Endothelial cell of umbilical vein (primary cell): ENCODE data around the gene AP3S2. TPM values are rescaled to one million over a fixed set of nuclear protein-coding genes. Genes with fewer than 3 reads are reported as not detected.

Experiments used
- BruUV-seq: library from RNA; stranded (reverse); fragments of 400-500 nt; replicated peaks from 2 replicates; lab custom pipeline; 2021; lab: Mats Ljungman, UMichigan
- CTCF ChIA-PET: fragments of 300-600, 350-600 bp; sonication (Branson Sonifier 250); formaldehyde crosslinking; loops from one replicate; lab custom pipeline; 2021; ENCODE audit warnings: antibody characterized with exemption, inconsistent platforms; lab: Charles Lee
- POLR2A ChIA-PET: fragments of 300-600, 350-600 bp; sonication (Branson Sonifier 250); formaldehyde crosslinking; loops from one replicate; lab custom pipeline; 2021; ENCODE audit warnings: antibody characterized with exemption, inconsistent platforms; lab: Charles Lee
- DNase-seq: peaks from one replicate; pipeline ENCODE4 v3.0.0-alpha.2; 2011; ENCODE audit warnings: low read depth, low spot score
- FAIRE-seq: peaks from 2 replicates; lab custom pipeline; 2011; peaks lifted over from hg19 to GRCh38; lab: Jason Lieb, UNC
- H2AFZ ChIP-seq: 2 replicates; pipeline ENCODE4 v1.6.0; 2012; ENCODE audit warnings: low read depth, low read length, control low read depth, inconsistent platforms
- H3K27ac ChIP-seq: 2 replicates; pipeline ENCODE4 v1.5.1; 2011; ENCODE audit warnings: low read depth, mild to moderate bottlenecking, control low read depth, low read length, moderate library complexity; ENCODE audit not compliant: insufficient read depth
- H3K27me3 ChIP-seq, 2 experiments: 2 replicates each; pipeline versions ENCODE4 v1.6.0 to v1.6.1; 2011; ENCODE audit warnings: low read length in 2 of 2, mixed read lengths in 1 of 2; ENCODE audit not compliant: control insufficient read depth in 2 of 2, insufficient read depth in 2 of 2
- H3K36me3 ChIP-seq, 2 experiments: 2 replicates in 1 of 2; 3 replicates in 1 of 2; pipeline ENCODE4 v1.5.1; 2011; ENCODE audit warnings: low read length in 2 of 2, mild to moderate bottlenecking in 1 of 2, moderate library complexity in 1 of 2; ENCODE audit not compliant: control insufficient read depth in 2 of 2, insufficient read depth in 2 of 2; ENCODE audit errors: extremely low read depth in 1 of 2
- H3K4me1 ChIP-seq: 3 replicates; pipeline ENCODE4 v1.5.1; 2011; ENCODE audit warnings: mild to moderate bottlenecking, low read length; ENCODE audit not compliant: control insufficient read depth, insufficient read depth; ENCODE audit errors: extremely low read depth
- H3K4me2 ChIP-seq: 2 replicates; pipeline ENCODE4 v1.6.1; 2011; ENCODE audit warnings: low read length, control low read depth, mixed read lengths; ENCODE audit not compliant: insufficient read depth
- H3K4me3 ChIP-seq, 3 experiments: fragments of 200-600 bp in 1 of 3; sonication (generic), shearing (Covaris generic) in 1 of 3; replicated peaks in 1 of 3; 2 replicates each; pipeline ENCODE4 v1.5.1; 2011 to 2016; ENCODE audit warnings: control low read depth in 3 of 3, low read length in 3 of 3, mild to moderate bottlenecking in 2 of 3, inconsistent platforms in 1 of 3, low read depth in 1 of 3, moderate library complexity in 1 of 3; ENCODE audit not compliant: insufficient read depth in 1 of 3
- H3K79me2 ChIP-seq: 2 replicates; pipeline ENCODE4 v1.6.0; 2012; ENCODE audit warnings: low read length, inconsistent platforms; ENCODE audit not compliant: control insufficient read depth, insufficient read depth
- H3K9ac ChIP-seq: replicated peaks from 2 replicates; pipeline ENCODE3; 2011; ENCODE audit warnings: low read length, control low read depth; ENCODE audit not compliant: insufficient read depth; ENCODE audit errors: extremely low read depth
- H3K9me1 ChIP-seq: replicated peaks from 3 replicates; pipeline ENCODE4 v1.6.0; 2011; ENCODE audit warnings: mild to moderate bottlenecking, low read length; ENCODE audit not compliant: control insufficient read depth, insufficient read depth; ENCODE audit errors: extremely low read depth
- H3K9me3 ChIP-seq: replicated peaks from 2 replicates; pipeline ENCODE4 v1.5.1; 2012; ENCODE audit warnings: low read length, inconsistent platforms; ENCODE audit not compliant: control insufficient read depth, insufficient read depth
- H4K20me1 ChIP-seq: replicated peaks from 2 replicates; pipeline ENCODE3; 2011; ENCODE audit warnings: mild to moderate bottlenecking, low read length; ENCODE audit not compliant: control insufficient read depth, insufficient read depth; ENCODE audit errors: extremely low read depth
- FOS ChIP-seq: IDR thresholded peaks from 2 replicates; pipeline ENCODE4 v1.6.1; 2011; ENCODE audit warnings: mild to moderate bottlenecking, low read length, moderate library complexity, borderline replicate concordance; ENCODE audit not compliant: insufficient read depth
- MYC ChIP-seq: IDR thresholded peaks from one replicate; pipeline ENCODE4 v1.6.1; 2011; ENCODE audit warnings: mild to moderate bottlenecking, low read depth, low read length
- POLR2AphosphoS5 ChIP-seq: IDR thresholded peaks from 2 replicates; pipeline ENCODE4 v1.6.1; 2012; ENCODE audit warnings: low read depth, mild to moderate bottlenecking, control low read depth, low read length, moderate library complexity; ENCODE audit not compliant: insufficient read depth
- dilution Hi-C: fragments of 300-500 bp; cut with MboI; formaldehyde crosslinking; loops from one replicate; pipeline ENCODE4 v1.15.0; 2019; ENCODE audit warnings: low sequenced_read_pairs; ENCODE audit not compliant: extremely low pct_ligation_motif_present
- intact Hi-C: fragments of 100-400 bp; cut with micrococcal nuclease; formaldehyde crosslinking; loops from one replicate; pipeline ENCODE4 v1.10.0; 2022
- polyA plus RNA-seq, 4 experiments: library from polyadenylated mRNA; depleted of rRNA in 3 of 4; stranded (reverse) in 3 of 4; unstranded in 1 of 4; fragments of >200 nt; gene quantifications; 2 replicates each; pipeline versions ENCODE4 v1.2.1 to v1.2.3, GENCODE V29; 2011 to 2012; ENCODE audit warnings: missing spikeins in 1 of 4
- total RNA-seq: library from RNA; stranded (reverse); gene quantifications from 2 replicates; pipeline ENCODE4 v1.2.3, GENCODE V29; 2021
- TF ChIP-seq, protein P1 (sequence below): IDR thresholded peaks from 2 replicates; pipeline ENCODE4 v1.6.1; 2011; ENCODE audit not compliant: insufficient read depth, insufficient read length
- TF ChIP-seq, protein P2 (sequence below), 2 donors: IDR thresholded peaks; 1 replicate in 1 of 2; 2 replicates in 1 of 2; pipeline ENCODE4 v1.5.1; 2011; ENCODE audit warnings: low read length in 2 of 2, mild to moderate bottlenecking in 2 of 2, moderate library complexity in 2 of 2, control low read depth in 1 of 2, inconsistent platforms in 1 of 2, low read depth in 1 of 2; ENCODE audit not compliant: insufficient read depth in 1 of 2; ENCODE audit errors: extremely low read depth in 1 of 2

The AP3S2 gene
- total and polyA plus RNA-seq, 2 donors (not counting 3 experiments of a cell fraction or from before 2014, with no cell fraction given) = 14.6 to 31.1 TPM

DNA sequence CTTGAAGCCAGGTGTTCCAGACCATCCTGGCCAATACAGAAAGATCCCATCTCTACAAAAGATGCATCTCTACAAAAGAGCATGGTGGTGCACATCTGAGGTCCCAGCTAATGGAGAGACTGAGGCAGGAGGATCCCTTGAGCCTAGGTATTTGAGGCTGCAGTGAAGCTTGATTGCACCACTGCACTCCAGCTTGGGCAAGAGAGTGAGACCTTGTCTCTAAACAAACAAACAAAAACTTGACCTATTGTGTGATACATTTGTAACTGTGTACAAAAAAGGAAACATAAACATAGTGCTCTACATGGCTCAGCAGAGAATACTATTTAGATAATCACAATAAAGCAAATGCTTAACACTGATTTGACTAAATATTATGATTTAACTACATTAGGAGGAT is 97.8 kb downstream of the AP3S2 start:
- ChIA-PET CTCF (interaction anchor here (0.9 to 2.1 kb wide), 6 partner anchors 13 to 79 kb away, joined by 3 to 22 read pairs (median 5); no protein-coding TSS in a partner anchor), POLR2A (interaction anchor here (1.5 kb wide), 1 partner anchor 54 kb away, joined by 3 read pairs; no protein-coding TSS in a partner anchor)
- Histone ChIP-seq H3K27ac (no peak overlapping the region), H2AFZ (no peak overlapping the region), H3K36me3 (peaks cover 11 to 45% of the 10 kb centered on the region in 2 experiments), H3K4me3 (no peak overlapping the region), H3K9me3 (no peaks in the 10 kb centered on the region), H3K4me2 (no peak overlapping the region), H4K20me1 (no peaks in the 10 kb centered on the region), H3K9me1 (no peaks in the 10 kb centered on the region), H3K4me1 (peaks cover 19% of the 10 kb centered on the region), H3K9ac (no peak overlapping the region), H3K79me2 (peaks cover 4% of the 10 kb centered on the region), H3K27me3 (no peaks in the 10 kb centered on the region)
- DNase-seq (no peak), FAIRE-seq (no peak)
- no peak for TF ChIP-seq POLR2AphosphoS5
- TF ChIP-seq, protein P1, sequence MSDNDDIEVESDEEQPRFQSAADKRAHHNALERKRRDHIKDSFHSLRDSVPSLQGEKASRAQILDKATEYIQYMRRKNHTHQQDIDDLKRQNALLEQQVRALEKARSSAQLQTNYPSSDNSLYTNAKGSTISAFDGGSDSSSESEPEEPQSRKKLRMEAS = no peak
- intact Hi-C loops = loop anchor here (2.0 kb wide), 3 partner anchors 19 to 53 kb away; partner anchors contain the start of genes ANPEP and MESP2
- no TSS peak for BruUV-seq
- dilution Hi-C loops = no loop called here

DNA sequence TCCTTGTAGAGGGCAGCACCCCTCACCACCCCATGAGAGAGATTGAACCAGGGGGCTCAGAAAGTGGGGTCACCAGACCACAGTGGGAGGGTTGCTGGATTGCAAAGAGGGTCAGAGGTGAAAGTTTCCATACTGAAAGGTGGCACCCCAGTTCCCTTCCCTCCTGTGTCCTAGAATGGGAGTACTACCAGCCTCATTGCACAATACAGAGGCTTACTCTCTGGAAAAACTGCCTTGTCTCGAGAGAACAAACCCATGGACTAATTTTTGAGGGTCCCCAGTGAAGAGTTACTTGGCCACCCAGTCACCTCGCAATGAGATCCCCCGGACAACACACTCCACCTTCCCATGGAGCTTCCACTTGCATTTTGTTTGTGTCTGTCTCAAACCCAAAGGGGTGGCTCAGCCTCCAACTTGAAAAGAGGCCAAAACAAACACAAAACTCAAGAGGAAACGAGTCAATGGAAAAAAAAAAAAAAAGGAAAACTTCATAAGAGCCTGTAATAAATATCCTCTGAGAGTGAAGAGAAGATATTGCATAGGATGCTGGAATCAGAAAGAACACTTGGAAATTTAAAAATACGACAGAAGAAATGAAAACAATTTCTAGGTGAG is 99.1 kb downstream of the AP3S2 start:
- Histone ChIP-seq H3K79me2 (peaks cover 4% of the 10 kb centered on the region), H3K27me3 (no peaks in the 10 kb centered on the region), H3K27ac (peak overlapping the region; percentile 52), H3K9ac (peak overlapping the region; percentile 22), H3K36me3 (peaks cover 10 to 47% of the 10 kb centered on the region in 2 experiments), H3K9me3 (no peaks in the 10 kb centered on the region), H3K4me3 (no peak overlapping the region), H3K4me2 (peak overlapping the region; percentile 33), H2AFZ (no peak overlapping the region), H3K9me1 (no peaks in the 10 kb centered on the region), H3K4me1 (peaks cover 19% of the 10 kb centered on the region), H4K20me1 (no peaks in the 10 kb centered on the region)
- dilution Hi-C loops (no loop called here), intact Hi-C loops (loop anchor here (2.0 kb wide), 3 partner anchors 18 to 54 kb away; partner anchors contain the start of genes ANPEP and MESP2)
- BruUV-seq = no TSS peak
- ChIA-PET CTCF (interaction anchor here (0.7 to 2.1 kb wide), 10 partner anchors 12 to 80 kb away, joined by 3 to 22 read pairs (median 5); no protein-coding TSS in a partner anchor), POLR2A (interaction anchor here (0.6 to 1.5 kb wide), 4 partner anchors 41 to 139 kb away, joined by 3 to 5 read pairs (median 3); no protein-coding TSS in a partner anchor)
- FAIRE-seq (peak; percentile 99), DNase-seq (peak; percentile 95)
- TF ChIP-seq, protein P2, sequence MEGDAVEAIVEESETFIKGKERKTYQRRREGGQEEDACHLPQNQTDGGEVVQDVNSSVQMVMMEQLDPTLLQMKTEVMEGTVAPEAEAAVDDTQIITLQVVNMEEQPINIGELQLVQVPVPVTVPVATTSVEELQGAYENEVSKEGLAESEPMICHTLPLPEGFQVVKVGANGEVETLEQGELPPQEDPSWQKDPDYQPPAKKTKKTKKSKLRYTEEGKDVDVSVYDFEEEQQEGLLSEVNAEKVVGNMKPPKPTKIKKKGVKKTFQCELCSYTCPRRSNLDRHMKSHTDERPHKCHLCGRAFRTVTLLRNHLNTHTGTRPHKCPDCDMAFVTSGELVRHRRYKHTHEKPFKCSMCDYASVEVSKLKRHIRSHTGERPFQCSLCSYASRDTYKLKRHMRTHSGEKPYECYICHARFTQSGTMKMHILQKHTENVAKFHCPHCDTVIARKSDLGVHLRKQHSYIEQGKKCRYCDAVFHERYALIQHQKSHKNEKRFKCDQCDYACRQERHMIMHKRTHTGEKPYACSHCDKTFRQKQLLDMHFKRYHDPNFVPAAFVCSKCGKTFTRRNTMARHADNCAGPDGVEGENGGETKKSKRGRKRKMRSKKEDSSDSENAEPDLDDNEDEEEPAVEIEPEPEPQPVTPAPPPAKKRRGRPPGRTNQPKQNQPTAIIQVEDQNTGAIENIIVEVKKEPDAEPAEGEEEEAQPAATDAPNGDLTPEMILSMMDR (IDR thresholded peaks at IDR 0.05; ENCODE audit: extremely low read depth in 1 of 2, insufficient read depth in 1 of 2, low read depth in 1 of 2, low read length in 2 of 2) = no peak
- no peak for TF ChIP-seq MYC
- no peak for TF ChIP-seq FOS
- TF ChIP-seq POLR2AphosphoS5 = no peak
